HT1080 (cell line): ENCODE data around the gene ARL6IP6. TPM values are rescaled to one million over a fixed set of nuclear protein-coding genes. Genes with fewer than 3 reads are reported as not detected.

ENCODE experiments used
- DNase-seq: peaks from one replicate; pipeline ENCODE4 v3.0.0-alpha.2; 2015; ENCODE audit warnings: low read depth
- polyA plus RNA-seq, 2 experiments: library from polyadenylated mRNA; depleted of rRNA; stranded (reverse); fragments of >200 nt; gene quantifications; 2 replicates each; pipeline ENCODE4 v1.2.3, GENCODE V29; 2015
- total RNA-seq: library from RNA; depleted of rRNA; stranded (reverse); fragments of >200 nt; shearing (Covaris generic); gene quantifications from 2 replicates; pipeline ENCODE4 v1.2.3, GENCODE V29; 2014; rRNA removed

ARL6IP6 gene
- 21.7 and 24.4 TPM in 2 replicates for total RNA-seq
- 44.5 and 47.4 TPM in 2 replicates for polyA plus RNA-seq (2015; cell fraction: cytosol; rRNA removed)
- 38.8 and 39.7 TPM in 2 replicates for polyA plus RNA-seq (2015; cell fraction: nucleus; rRNA removed)

GRCh38 chr2:152718076-152718908 is at the start of gene ARL6IP6:
Gene ARL6IP6, plus strand, starts transcription at chr2:152718620. Its CDS starts 5 bp downstream, at chr2:152718625.
- peak; percentile 87 for DNase-seq

- no peak for DNase-seq
These were observed 44.1 kb upstream of the ARL6IP6 start for GRCh38 chr2:152674334-152674733.

GRCh38 chr2:152676461-152676860 is 42.0 kb upstream of the ARL6IP6 start:
- DNase-seq = no peak

GRCh38 chr2:152678808-152679207 is 39.6 kb upstream of the ARL6IP6 start:
- no peak for DNase-seq

GRCh38 chr2:152682663-152683062 is 35.8 kb upstream of the ARL6IP6 start:
- no peak for DNase-seq

GRCh38 chr2:152683400-152683799 is 35.0 kb upstream of the ARL6IP6 start:
- no peak for DNase-seq

- no peak for DNase-seq
These were observed 32.1 kb upstream of the ARL6IP6 start for GRCh38 chr2:152686321-152686720.

GRCh38 chr2:152693033-152693432 is 25.4 kb upstream of the ARL6IP6 start:
- DNase-seq = no peak

GRCh38 chr2:152694161-152694661 is 24.2 kb upstream of the ARL6IP6 start:
- peak; percentile 84 for DNase-seq

GRCh38 chr2:152695763-152696162 is 22.7 kb upstream of the ARL6IP6 start:
- DNase-seq = no peak

GRCh38 chr2:152696476-152696875 is 21.9 kb upstream of the ARL6IP6 start:
- no peak for DNase-seq

GRCh38 chr2:152701198-152701597 is 17.2 kb upstream of the ARL6IP6 start:
- DNase-seq = no peak

- no peak for DNase-seq
These were observed 11.9 kb upstream of the ARL6IP6 start for GRCh38 chr2:152706477-152707021.

GRCh38 chr2:152708742-152709141 is 9.7 kb upstream of the ARL6IP6 start:
- DNase-seq = no peak

- no peak for DNase-seq
These were observed 7.7 kb upstream of the ARL6IP6 start for GRCh38 chr2:152710713-152711112.

- DNase-seq = no peak
These were observed 3.3 kb upstream of the ARL6IP6 start for GRCh38 chr2:152715112-152715511.

- no peak for DNase-seq
These were observed 2.5 kb upstream of the ARL6IP6 start for GRCh38 chr2:152715854-152716428.

- no peak for DNase-seq
These were observed 1.6 kb upstream of the ARL6IP6 start for GRCh38 chr2:152716805-152717227.

- peak; percentile 97 for DNase-seq
These were observed 968 bp upstream of the ARL6IP6 start, which contains the start of gene PRPF40A for GRCh38 chr2:152717228-152718075. Gene PRPF40A, minus strand, starts transcription at chr2:152717461. Its CDS starts 22 bp downstream, at chr2:152717439.

GRCh38 chr2:152718909-152719645 is 657 bp downstream of the ARL6IP6 start:
- peak; percentile 73 for DNase-seq
